IMR-90 (cell line): ENCODE measurements around the gene ETFA. TPM values are rescaled to one million over a fixed set of nuclear protein-coding genes. Genes with fewer than 3 reads are reported as not detected.

Experiments used
- ATAC-seq: fragments of 200-7000 bp; cut with Tn5 transposase; 2 replicates; pipeline ENCODE4 v1.9.1; 2020; ENCODE audit warnings: low read depth, mild to moderate bottlenecking, moderate library complexity
- BruUV-seq: library from RNA; stranded (reverse); fragments of 400-500 nt; replicated peaks from 2 replicates; lab custom pipeline; 2021; lab: Mats Ljungman, UMichigan
- CTCF ChIA-PET: fragments of 300-600 bp; formaldehyde crosslinking; extraction: SDS; loops from one replicate; lab custom pipeline; 2021; ENCODE audit warnings: antibody characterized with exemption; lab: Yijun Ruan, JAX
- POLR2A ChIA-PET: fragments of 300-600 bp; sonication (Branson Sonifier 250); formaldehyde crosslinking; loops from one replicate; lab custom pipeline; 2022; ENCODE audit warnings: antibody characterized with exemption; ENCODE audit not compliant: unreplicated experiment; lab: Charles Lee
- DNase-seq: peaks from one replicate; pipeline ENCODE4 v3.0.0; 2013
- H2AFZ ChIP-seq: replicated peaks from 2 replicates; pipeline ENCODE3; 2013; ENCODE audit warnings: low read length, mild to moderate bottlenecking; ENCODE audit not compliant: poor library complexity
- H2AK5ac ChIP-seq: 2 replicates; pipeline ENCODE4 v1.6.1; 2013; ENCODE audit warnings: low read depth, low read length, inconsistent platforms
- H2AK9ac ChIP-seq: replicated peaks from 2 replicates; pipeline ENCODE3; 2013; ENCODE audit warnings: mild to moderate bottlenecking, low read depth, low read length, moderate library complexity; ENCODE audit not compliant: poor library complexity
- H2BK120ac ChIP-seq: 2 replicates; pipeline ENCODE4 v1.6.1; 2013; ENCODE audit warnings: low read depth, low read length, inconsistent platforms
- H2BK15ac ChIP-seq: 3 replicates; pipeline ENCODE4 v1.6.1; 2013; ENCODE audit warnings: low read depth, low read length, inconsistent platforms
- H2BK20ac ChIP-seq: 2 replicates; pipeline ENCODE4 v1.6.1; 2013; ENCODE audit warnings: low read depth, mild to moderate bottlenecking, inconsistent platforms, low read length, moderate library complexity
- H2BK5ac ChIP-seq: 2 replicates; pipeline ENCODE4 v1.6.1; 2013; ENCODE audit warnings: mild to moderate bottlenecking, low read depth, low read length, inconsistent platforms; ENCODE audit not compliant: poor library complexity, severe bottlenecking
- H3K14ac ChIP-seq: replicated peaks from 2 replicates; pipeline ENCODE4 v1.6.1; 2013; ENCODE audit warnings: low read depth, low read length, inconsistent platforms
- H3K18ac ChIP-seq: 2 replicates; pipeline ENCODE4 v1.6.1; 2013; ENCODE audit warnings: low read depth, low read length, control low read depth
- H3K23ac ChIP-seq: 2 replicates; pipeline ENCODE4 v1.6.1; 2013; ENCODE audit warnings: low read depth, low read length, inconsistent platforms
- H3K27ac ChIP-seq: 2 replicates; pipeline ENCODE4 v1.5.1; 2013; ENCODE audit warnings: mild to moderate bottlenecking, control low read depth, low read length; ENCODE audit not compliant: insufficient read depth
- H3K27me3 ChIP-seq: 2 replicates; pipeline ENCODE4 v1.6.1; 2013; ENCODE audit warnings: low read length; ENCODE audit not compliant: control insufficient read depth, insufficient read depth
- H3K36me3 ChIP-seq: 2 replicates; pipeline ENCODE4 v1.6.1; 2013; ENCODE audit warnings: low read length, mixed read lengths; ENCODE audit not compliant: control insufficient read depth, insufficient read depth
- H3K4ac ChIP-seq: 2 replicates; pipeline ENCODE4 v1.6.1; 2013; ENCODE audit warnings: low read depth, low read length, inconsistent platforms
- H3K4me1 ChIP-seq: 2 replicates; pipeline ENCODE4 v1.6.1; 2013; ENCODE audit warnings: low read length, mixed read lengths; ENCODE audit not compliant: control insufficient read depth, insufficient read depth
- H3K4me2 ChIP-seq: 2 replicates; pipeline ENCODE4 v1.6.1; 2013; ENCODE audit warnings: low read depth, mild to moderate bottlenecking, control low read depth, low read length, moderate library complexity
- H3K4me3 ChIP-seq: 2 replicates; pipeline ENCODE4 v1.5.1; 2013; ENCODE audit warnings: low read depth, mild to moderate bottlenecking, control low read depth, low read length, moderate library complexity; ENCODE audit not compliant: insufficient read depth
- H3K56ac ChIP-seq: 2 replicates; pipeline ENCODE4 v1.6.1; 2013; ENCODE audit warnings: low read length, inconsistent platforms; ENCODE audit not compliant: insufficient read depth; ENCODE audit errors: extremely low read depth
- H3K79me1 ChIP-seq, 2 experiments: 2 replicates each; pipeline ENCODE4 v1.6.1; 2013; ENCODE audit warnings: low read length in 2 of 2, inconsistent platforms in 1 of 2, low read depth in 1 of 2
- H3K9ac ChIP-seq: 2 replicates; pipeline ENCODE4 v1.6.1; 2013; ENCODE audit warnings: low read depth, low read length, control low read depth
- H3K9me1 ChIP-seq: 2 replicates; pipeline ENCODE4 v1.6.1; 2013; ENCODE audit warnings: low read length, inconsistent platforms; ENCODE audit not compliant: insufficient read depth
- H3K9me3 ChIP-seq: 2 replicates; pipeline ENCODE4 v1.6.1; 2013; ENCODE audit warnings: low read length; ENCODE audit not compliant: control insufficient read depth, insufficient read depth
- H4K20me1 ChIP-seq: 2 replicates; pipeline ENCODE4 v1.6.1; 2013; ENCODE audit warnings: low read length, inconsistent platforms; ENCODE audit not compliant: insufficient read depth
- H4K5ac ChIP-seq: 2 replicates; pipeline ENCODE4 v1.6.1; 2013; ENCODE audit warnings: mild to moderate bottlenecking, low read depth, low read length, control low read depth
- H4K8ac ChIP-seq, 2 experiments: 2 replicates each; pipeline ENCODE4 v1.6.1; 2013; ENCODE audit warnings: low read depth in 2 of 2, low read length in 2 of 2, control low read depth in 1 of 2, inconsistent platforms in 1 of 2
- H4K91ac ChIP-seq: 2 replicates; pipeline ENCODE4 v1.6.1; 2013; ENCODE audit warnings: low read depth, low read length, inconsistent platforms; ENCODE audit not compliant: insufficient read depth
- BHLHE40 ChIP-seq: fragments of 150-350 bp; IDR thresholded peaks from 2 replicates; pipeline ENCODE4 v1.6.1; 2016; ENCODE audit warnings: mild to moderate bottlenecking, low read depth, low read length
- CEBPB ChIP-seq: IDR thresholded peaks from 2 replicates; pipeline ENCODE4 v1.6.1; 2012; ENCODE audit warnings: low read depth, low read length, improper control_type of control experiment
- CHD1 ChIP-seq: IDR thresholded peaks from 2 replicates; pipeline ENCODE4 v1.6.1; 2012; ENCODE audit warnings: low read depth, low read length, improper control_type of control experiment
- MAFK ChIP-seq: IDR thresholded peaks from 2 replicates; pipeline ENCODE4 v1.6.1; 2012; ENCODE audit warnings: low read depth, low read length, improper control_type of control experiment
- MAZ ChIP-seq: IDR thresholded peaks from 2 replicates; pipeline ENCODE4 v1.6.1; 2012; ENCODE audit warnings: low read depth, mild to moderate bottlenecking, low read length, improper control_type of control experiment, moderate library complexity, borderline replicate concordance
- NFE2L2 ChIP-seq: fragments of 150-350 bp; IDR thresholded peaks from 2 replicates; pipeline ENCODE4 v1.6.1; 2016; ENCODE audit warnings: low read depth, mild to moderate bottlenecking, low read length
- RCOR1 ChIP-seq: IDR thresholded peaks from 2 replicates; pipeline ENCODE4 v1.6.1; 2012; ENCODE audit warnings: mild to moderate bottlenecking, low read length, improper control_type of control experiment; ENCODE audit not compliant: insufficient replicate concordance
- RFX5 ChIP-seq: IDR thresholded peaks from 2 replicates; pipeline ENCODE4 v1.8.0; 2012; ENCODE audit warnings: low read depth, mild to moderate bottlenecking, low read length, moderate library complexity
- SMC3 ChIP-seq: fragments of 150-350 bp; IDR thresholded peaks from 2 replicates; pipeline ENCODE4 v1.6.1; 2016; ENCODE audit warnings: low read depth, mild to moderate bottlenecking, antibody characterized with exemption, low read length, moderate library complexity
- WGBS, 2 experiments: methylation state at CpG; one replicate each; pipeline versions ENCODE4 v1.1.5 to v1.1.7; 2013; ENCODE audit warnings: missing lambda C conversion rate in 2 of 2; ENCODE audit not compliant: insufficient read length in 1 of 2; ENCODE audit errors: extremely low coverage in 2 of 2; 5-methylcytosine and 5-hydroxymethylcytosine counted together
- dilution Hi-C: fragments of 300-500 bp; cut with HindIII; formaldehyde crosslinking; loops from one replicate; pipeline ENCODE4 v1.14.3; 2018; ENCODE audit warnings: low sequenced_read_pairs; ENCODE audit not compliant: unreplicated experiment
- in situ Hi-C: fragments of 300-500 bp; cut with MboI; formaldehyde crosslinking; loops from 3 replicates; pipeline ENCODE4 v1.14.3; 2019; ENCODE audit warnings: low sequenced_read_pairs, inconsistent platforms, mixed read lengths
- intact Hi-C: fragments of 100-400 bp; cut with micrococcal nuclease; formaldehyde crosslinking; loops from 2 replicates; pipeline ENCODE4 v1.10.0; 2022
- polyA plus RNA-seq, 3 experiments: library from polyadenylated mRNA; depleted of rRNA; stranded (reverse); fragments of >200 nt; gene quantifications; 2 replicates each; pipeline ENCODE4 v1.2.3, GENCODE V29; 2012; ENCODE audit warnings: low replicate concordance in 1 of 3
- total RNA-seq: library from RNA; depleted of rRNA; stranded (reverse); fragments of >200 nt; gene quantifications from 2 replicates; pipeline ENCODE4 v1.2.3, GENCODE V29; 2012
- TF ChIP-seq, protein P1 (sequence below): fragments of 150-350 bp; IDR thresholded peaks from 2 replicates; pipeline ENCODE4 v1.6.1; 2017; ENCODE audit warnings: mild to moderate bottlenecking, antibody characterized with exemption, low read length, low read depth
- TF ChIP-seq, protein P2 (sequence below): conservative IDR thresholded peaks from 2 replicates; pipeline ENCODE4 v1.5.1; 2012; ENCODE audit warnings: mild to moderate bottlenecking, low read depth, low read length, improper control_type of control experiment
- TF ChIP-seq, protein P3 (sequence below): fragments of 150-350 bp; IDR thresholded peaks from 2 replicates; pipeline ENCODE4 v1.6.1; 2016; ENCODE audit warnings: low read depth, mild to moderate bottlenecking, low read length, moderate library complexity, borderline replicate concordance

Gene ETFA
- total and polyA plus RNA-seq, 2 of the 4 experiments (the other 2 are of a cell fraction): 115 to 172 TPM

DNA sequence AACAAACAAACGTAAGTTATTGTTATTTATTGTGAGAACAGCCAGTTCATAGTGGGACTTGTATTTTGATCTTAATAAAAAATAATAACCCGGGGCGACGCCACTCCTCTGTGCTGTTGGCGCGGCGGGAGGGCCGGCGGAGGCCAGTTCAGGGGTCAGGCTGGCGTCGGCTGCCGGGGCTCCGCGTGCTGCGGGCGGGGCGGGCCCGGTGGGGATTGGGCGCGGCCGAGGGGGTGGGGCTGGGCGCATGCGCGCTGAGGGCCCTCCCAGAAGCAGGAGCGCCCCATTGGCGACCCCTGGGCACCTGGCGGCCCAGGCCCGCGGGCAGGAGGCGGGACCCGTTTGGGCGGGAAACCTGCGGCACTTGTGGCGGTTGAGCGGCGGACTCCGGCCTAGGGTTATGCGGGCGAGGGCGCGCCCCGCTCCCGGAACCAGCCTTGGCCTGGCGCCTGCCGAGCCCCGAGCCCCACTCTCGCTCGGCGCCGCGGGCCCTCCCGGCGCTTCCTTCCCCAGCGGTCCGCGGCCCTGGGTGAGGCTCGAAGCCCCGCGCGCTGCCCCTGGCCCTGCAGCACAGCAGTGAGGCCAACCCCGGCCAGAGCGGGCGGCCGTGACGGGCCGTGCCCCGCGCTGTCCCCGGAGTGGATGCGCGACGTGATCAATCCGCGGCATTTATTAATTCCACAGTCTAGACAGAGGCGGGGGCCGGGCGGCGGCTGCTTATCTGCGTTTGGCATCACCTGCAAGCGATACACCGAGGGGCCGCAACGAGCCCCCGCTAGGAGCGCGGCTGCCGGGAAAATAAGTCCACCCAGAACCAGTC lies 31.3 kb upstream of the ETFA start (continued):
- TF ChIP-seq, protein P1, sequence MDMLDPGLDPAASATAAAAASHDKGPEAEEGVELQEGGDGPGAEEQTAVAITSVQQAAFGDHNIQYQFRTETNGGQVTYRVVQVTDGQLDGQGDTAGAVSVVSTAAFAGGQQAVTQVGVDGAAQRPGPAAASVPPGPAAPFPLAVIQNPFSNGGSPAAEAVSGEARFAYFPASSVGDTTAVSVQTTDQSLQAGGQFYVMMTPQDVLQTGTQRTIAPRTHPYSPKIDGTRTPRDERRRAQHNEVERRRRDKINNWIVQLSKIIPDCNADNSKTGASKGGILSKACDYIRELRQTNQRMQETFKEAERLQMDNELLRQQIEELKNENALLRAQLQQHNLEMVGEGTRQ: no peak

DNA sequence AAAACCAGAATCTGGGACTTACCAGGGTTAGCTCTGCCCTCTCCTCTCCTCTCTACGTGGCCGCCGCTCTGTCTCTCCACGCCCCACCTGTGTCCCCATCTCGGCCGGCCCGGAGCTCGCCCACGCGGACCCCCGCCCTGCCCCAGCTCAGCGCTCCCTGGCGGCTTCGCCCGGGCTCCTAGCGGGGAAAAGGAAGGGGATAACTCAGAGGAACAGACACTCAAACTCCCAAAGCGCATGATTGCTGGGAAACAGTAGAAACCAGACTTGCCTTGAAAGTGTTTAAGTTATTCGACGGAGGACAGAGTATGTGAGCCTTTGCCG lies 30.8 kb upstream of the ETFA start:
- Histone ChIP-seq H3K14ac (no peak overlapping the region), H3K36me3 (peaks cover 23% of the 10 kb centered on the region), H3K9me3 (peaks cover 12% of the 10 kb centered on the region; the same call in 1 of the 2 replicates), H3K9me1 (no peaks in the 10 kb centered on the region; the same call in 1 of the 2 replicates), H2BK20ac (no peak overlapping the region), H3K4me2 (no peak overlapping the region), H3K79me1 (peaks cover 3 to 17% of the 10 kb centered on the region in 2 experiments; a peak in 3 of 4 replicates), H4K20me1 (peaks cover 18% of the 10 kb centered on the region), H3K27me3 (peaks cover 36% of the 10 kb centered on the region), H4K5ac (no peak overlapping the region), H3K4me1 (peaks cover 9% of the 10 kb centered on the region), H2AK5ac (no peak overlapping the region), H4K91ac (no peak overlapping the region), H3K18ac (no peak overlapping the region), H2BK15ac (no peak overlapping the region), H2BK120ac (no peak overlapping the region), H3K23ac (no peak overlapping the region; the same call in 1 of the 2 replicates), H4K8ac (no peak overlapping the region), H3K27ac (no peak overlapping the region), H3K56ac (no peak overlapping the region), H3K9ac (no peak overlapping the region), H3K4ac (no peak overlapping the region), H3K4me3 (no peak overlapping the region), H2AFZ (no peak overlapping the region), H2BK5ac (no peak overlapping the region), H2AK9ac (no peak overlapping the region)
- WGBS, 2 experiments: 80% methylated on average over 10 of the region's 20 CpGs; no CpG with 5 or more reads in 1 of the 2 experiments
- DNase-seq: no peak
- ATAC-seq: no peak
- dilution Hi-C loops: no loop called here
- in situ Hi-C loops: no loop called here
- intact Hi-C loops: loop anchor here (10.0 kb wide), 1 partner anchor 233 kb away; no protein-coding TSS in a partner anchor
- CTCF ChIA-PET: no interaction called here
- POLR2A ChIA-PET: no interaction called here
- no TSS peak for BruUV-seq
- no peak for TF ChIP-seq SMC3
- TF ChIP-seq RCOR1: no peak
- TF ChIP-seq, protein P2, sequence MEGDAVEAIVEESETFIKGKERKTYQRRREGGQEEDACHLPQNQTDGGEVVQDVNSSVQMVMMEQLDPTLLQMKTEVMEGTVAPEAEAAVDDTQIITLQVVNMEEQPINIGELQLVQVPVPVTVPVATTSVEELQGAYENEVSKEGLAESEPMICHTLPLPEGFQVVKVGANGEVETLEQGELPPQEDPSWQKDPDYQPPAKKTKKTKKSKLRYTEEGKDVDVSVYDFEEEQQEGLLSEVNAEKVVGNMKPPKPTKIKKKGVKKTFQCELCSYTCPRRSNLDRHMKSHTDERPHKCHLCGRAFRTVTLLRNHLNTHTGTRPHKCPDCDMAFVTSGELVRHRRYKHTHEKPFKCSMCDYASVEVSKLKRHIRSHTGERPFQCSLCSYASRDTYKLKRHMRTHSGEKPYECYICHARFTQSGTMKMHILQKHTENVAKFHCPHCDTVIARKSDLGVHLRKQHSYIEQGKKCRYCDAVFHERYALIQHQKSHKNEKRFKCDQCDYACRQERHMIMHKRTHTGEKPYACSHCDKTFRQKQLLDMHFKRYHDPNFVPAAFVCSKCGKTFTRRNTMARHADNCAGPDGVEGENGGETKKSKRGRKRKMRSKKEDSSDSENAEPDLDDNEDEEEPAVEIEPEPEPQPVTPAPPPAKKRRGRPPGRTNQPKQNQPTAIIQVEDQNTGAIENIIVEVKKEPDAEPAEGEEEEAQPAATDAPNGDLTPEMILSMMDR: no peak
- TF ChIP-seq, protein P3, sequence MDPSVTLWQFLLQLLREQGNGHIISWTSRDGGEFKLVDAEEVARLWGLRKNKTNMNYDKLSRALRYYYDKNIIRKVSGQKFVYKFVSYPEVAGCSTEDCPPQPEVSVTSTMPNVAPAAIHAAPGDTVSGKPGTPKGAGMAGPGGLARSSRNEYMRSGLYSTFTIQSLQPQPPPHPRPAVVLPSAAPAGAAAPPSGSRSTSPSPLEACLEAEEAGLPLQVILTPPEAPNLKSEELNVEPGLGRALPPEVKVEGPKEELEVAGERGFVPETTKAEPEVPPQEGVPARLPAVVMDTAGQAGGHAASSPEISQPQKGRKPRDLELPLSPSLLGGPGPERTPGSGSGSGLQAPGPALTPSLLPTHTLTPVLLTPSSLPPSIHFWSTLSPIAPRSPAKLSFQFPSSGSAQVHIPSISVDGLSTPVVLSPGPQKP: no peak
- TF ChIP-seq MAFK: no peak
- no peak for TF ChIP-seq MAZ
- TF ChIP-seq NFE2L2: no peak
- TF ChIP-seq RFX5: no peak
- no peak for TF ChIP-seq BHLHE40
- TF ChIP-seq CHD1: no peak
- no peak for TF ChIP-seq CEBPB
